ENCODE measurements around the gene STARD3NL.
"Not testable (repeated sequence)": the region's sequence is repeated elsewhere in the genome, so short reads cannot be mapped to it uniquely, and the experiment has no call there.

STARD3NL gene

GRCh38 chr7:38178004-38178694 lies at the start of gene STARD3NL:
Gene STARD3NL, plus strand, starts transcription at chr7:38178245. Its CDS starts 29,260 bp downstream, at chr7:38207505.
- DNase-seq = peak; percentile 100

GRCh38 chr7:38129162-38129561 lies 48.9 kb upstream of the STARD3NL start:
- DNase-seq = no peak

GRCh38 chr7:38129579-38129978 lies 48.5 kb upstream of the STARD3NL start:
- no peak for DNase-seq

GRCh38 chr7:38138171-38138570 lies 39.9 kb upstream of the STARD3NL start:
- no peak for DNase-seq

- no peak for DNase-seq
Measured at GRCh38 chr7:38141187-38141586, 36.9 kb upstream of the STARD3NL start.

- DNase-seq = no peak
Measured at GRCh38 chr7:38142736-38143135, 35.3 kb upstream of the STARD3NL start.

- no peak for DNase-seq
Measured at GRCh38 chr7:38147005-38147404, 31.0 kb upstream of the STARD3NL start.

- DNase-seq = no peak
Measured at GRCh38 chr7:38151556-38151955, 26.5 kb upstream of the STARD3NL start.

GRCh38 chr7:38153515-38153914 lies 24.5 kb upstream of the STARD3NL start:
- no peak for DNase-seq

- DNase-seq = no peak
Measured at GRCh38 chr7:38154278-38154677, 23.8 kb upstream of the STARD3NL start.

GRCh38 chr7:38160003-38160571 lies 18.0 kb upstream of the STARD3NL start:
- no peak for DNase-seq

- no peak for DNase-seq
Measured at GRCh38 chr7:38162036-38162435, 16.0 kb upstream of the STARD3NL start.

GRCh38 chr7:38163671-38164070 lies 14.4 kb upstream of the STARD3NL start:
- DNase-seq = no peak

- no peak for DNase-seq
Measured at GRCh38 chr7:38168890-38169570, 9.0 kb upstream of the STARD3NL start.

- DNase-seq = no peak
Measured at GRCh38 chr7:38169847-38170246, 8.2 kb upstream of the STARD3NL start.

- DNase-seq = no peak
Measured at GRCh38 chr7:38171623-38172391, 6.2 kb upstream of the STARD3NL start.

GRCh38 chr7:38175547-38175946 lies 2.5 kb upstream of the STARD3NL start:
- DNase-seq = not testable (repeated sequence)

- no peak for DNase-seq
Measured at GRCh38 chr7:38177621-38178003, 433 bp upstream of the STARD3NL start.

- DNase-seq = peak; percentile 10
Measured at GRCh38 chr7:38178695-38179344, 775 bp downstream of the STARD3NL start.

GRCh38 chr7:38179776-38180226 lies 1.8 kb downstream of the STARD3NL start:
- no peak for DNase-seq

- DNase-seq = no peak
Measured at GRCh38 chr7:38181111-38181510, 3.1 kb downstream of the STARD3NL start.

GRCh38 chr7:38182450-38182849 lies 4.4 kb downstream of the STARD3NL start:
- no peak for DNase-seq

Data from NCI-H1105 treated with DMSO at 0.1 percent for 48 hours (cell line).